Peyer's patch (tissue), 4 donors: Measurements from ENCODE around the gene ROR1. TPM values are rescaled to one million over a fixed set of nuclear protein-coding genes. Genes with fewer than 3 reads are reported as not detected.

Experiments
- DNase-seq, 3 donors: peaks; one replicate each; pipeline ENCODE4 v3.0.0-alpha.2; 2017 to 2019
- H3K27ac ChIP-seq, 4 donors: fragments of 200-600 bp; sonication (generic); one replicate each; pipeline ENCODE4 v1.5.1; 2016 to 2019
- H3K27me3 ChIP-seq, 2 donors: fragments of 200-600 bp; sonication (generic); one replicate each; pipeline ENCODE4 v1.5.1; 2019
- H3K36me3 ChIP-seq, 3 donors: fragments of 200-600 bp; sonication (generic); one replicate each; pipeline ENCODE4 v1.5.1; 2016 to 2019
- H3K4me1 ChIP-seq, 4 donors: fragments of 200-600 bp; sonication (generic); one replicate each; pipeline ENCODE4 v1.5.1; 2016 to 2019
- H3K4me3 ChIP-seq, 4 donors: fragments of 200-600 bp; sonication (generic); 1 replicate in 3 of 4; 2 replicates in 1 of 4; pipeline ENCODE4 v1.5.1; 2016 to 2019; ENCODE audit warnings: mild to moderate bottlenecking in 1 of 4
- H3K9me3 ChIP-seq, 4 donors: fragments of 200-600 bp; sonication (generic); one replicate each; pipeline ENCODE4 v1.5.1; 2016 to 2019; ENCODE audit warnings: mild to moderate bottlenecking in 1 of 4
- POLR2A ChIP-seq, 2 donors: fragments of 450-650 bp; IDR thresholded peaks; one replicate each; pipeline ENCODE4 v1.5.1; 2017; ENCODE audit warnings: antibody characterized with exemption in 2 of 2, mild to moderate bottlenecking in 2 of 2, moderate library complexity in 2 of 2
- total RNA-seq, 4 donors: library from RNA; depleted of rRNA; stranded (reverse); fragments of >200 nt; gene quantifications; one replicate each; pipeline ENCODE4 v1.1.0, GENCODE V29; 2016
- TF ChIP-seq, protein P1 (sequence below), 6 experiments: fragments of 450-650 bp in 4 of 6; fragments of 200-600 bp in 2 of 6; sonication (generic) in 1 of 6; IDR thresholded peaks; one replicate each; pipeline ENCODE4 v1.5.1; 2017 to 2019; ENCODE audit warnings: antibody characterized with exemption in 6 of 6, mild to moderate bottlenecking in 3 of 6, moderate library complexity in 1 of 6

Gene ROR1
- total RNA-seq, 4 donors from 2014 or later, result 1.2 to 7.4 (median 4.7) TPM

DNA sequence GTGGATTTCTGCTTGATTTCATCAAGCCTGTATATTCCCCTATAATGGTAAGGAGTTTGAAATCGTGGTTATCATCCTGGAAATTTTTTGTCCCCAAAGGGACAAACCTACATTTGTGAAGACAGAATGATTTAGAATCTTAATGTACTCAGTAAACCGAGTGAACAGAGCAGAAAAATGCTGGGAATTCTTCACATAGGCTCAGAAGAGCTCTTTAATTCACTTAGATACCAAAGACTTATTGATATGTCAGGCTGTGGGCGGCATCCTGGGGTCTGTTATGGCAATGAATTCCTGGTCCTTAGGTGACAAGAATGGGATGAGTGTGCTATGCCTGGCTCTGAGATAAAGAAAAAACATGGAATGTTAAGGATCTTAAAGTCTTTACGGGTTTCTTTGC is 74.9 kb downstream of the ROR1 start:
- Histone ChIP-seq H3K36me3 (no peaks in the 10 kb centered on the region), H3K27me3 (no peaks in the 10 kb centered on the region), H3K4me3 (no peak overlapping the region), H3K27ac (no peak overlapping the region), H3K9me3 (no peaks in the 10 kb centered on the region), H3K4me1 (no peaks in the 10 kb centered on the region)
- DNase-seq, result no peak
- no peak for TF ChIP-seq POLR2A (IDR thresholded peaks at IDR 0.05)
- TF ChIP-seq, protein P1, sequence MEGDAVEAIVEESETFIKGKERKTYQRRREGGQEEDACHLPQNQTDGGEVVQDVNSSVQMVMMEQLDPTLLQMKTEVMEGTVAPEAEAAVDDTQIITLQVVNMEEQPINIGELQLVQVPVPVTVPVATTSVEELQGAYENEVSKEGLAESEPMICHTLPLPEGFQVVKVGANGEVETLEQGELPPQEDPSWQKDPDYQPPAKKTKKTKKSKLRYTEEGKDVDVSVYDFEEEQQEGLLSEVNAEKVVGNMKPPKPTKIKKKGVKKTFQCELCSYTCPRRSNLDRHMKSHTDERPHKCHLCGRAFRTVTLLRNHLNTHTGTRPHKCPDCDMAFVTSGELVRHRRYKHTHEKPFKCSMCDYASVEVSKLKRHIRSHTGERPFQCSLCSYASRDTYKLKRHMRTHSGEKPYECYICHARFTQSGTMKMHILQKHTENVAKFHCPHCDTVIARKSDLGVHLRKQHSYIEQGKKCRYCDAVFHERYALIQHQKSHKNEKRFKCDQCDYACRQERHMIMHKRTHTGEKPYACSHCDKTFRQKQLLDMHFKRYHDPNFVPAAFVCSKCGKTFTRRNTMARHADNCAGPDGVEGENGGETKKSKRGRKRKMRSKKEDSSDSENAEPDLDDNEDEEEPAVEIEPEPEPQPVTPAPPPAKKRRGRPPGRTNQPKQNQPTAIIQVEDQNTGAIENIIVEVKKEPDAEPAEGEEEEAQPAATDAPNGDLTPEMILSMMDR (IDR thresholded peaks at IDR 0.05), result no peak

DNA sequence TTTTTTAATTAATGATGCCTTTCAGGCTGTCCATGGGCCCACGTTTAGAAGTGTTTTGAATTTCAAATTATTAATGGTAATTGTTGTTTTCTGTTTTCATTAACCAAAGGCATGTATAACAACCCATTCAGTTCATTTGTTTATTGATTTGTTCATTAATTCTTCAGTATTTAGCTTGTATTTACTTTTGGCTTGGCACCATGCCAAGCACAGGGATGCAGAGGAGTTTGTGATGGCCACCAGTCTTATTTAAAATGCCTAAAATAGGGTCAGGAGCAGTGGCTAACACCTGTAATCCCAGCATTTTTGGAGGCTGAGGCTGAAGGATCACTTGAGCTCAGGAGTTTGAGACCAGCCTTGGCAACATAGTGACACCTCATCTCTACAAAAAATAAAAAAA is 75.3 kb downstream of the ROR1 start:
- H3K4me1 ChIP-seq, result no peaks in the 10 kb centered on the region
- no peaks in the 10 kb centered on the region for H3K27me3 ChIP-seq
- no peak overlapping the region for H3K27ac ChIP-seq
- no peak overlapping the region for H3K4me3 ChIP-seq
- TF ChIP-seq, protein P1 (IDR thresholded peaks at IDR 0.05), result no peak
- no peak for TF ChIP-seq POLR2A (IDR thresholded peaks at IDR 0.05)
- no peak for DNase-seq
- H3K9me3 ChIP-seq, result no peaks in the 10 kb centered on the region
- H3K36me3 ChIP-seq, result no peaks in the 10 kb centered on the region

DNA sequence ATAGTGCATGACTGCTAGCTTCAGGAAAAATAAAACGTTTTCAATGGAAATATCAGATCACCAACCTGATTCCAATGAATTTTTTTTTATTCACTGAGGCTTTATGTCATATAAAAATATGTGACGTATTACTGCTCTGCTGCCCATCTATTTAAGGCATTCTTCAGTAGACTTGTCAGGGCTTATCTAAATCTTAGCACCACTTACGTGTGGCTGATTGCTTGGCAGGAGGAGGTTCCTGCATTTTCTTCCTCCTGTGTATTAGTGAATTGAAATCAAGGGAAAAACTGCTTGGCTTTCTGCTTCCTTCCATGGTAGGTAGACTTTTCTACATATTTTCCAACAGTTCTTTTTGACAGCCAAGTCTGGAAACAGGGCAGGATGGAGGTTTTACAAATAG is 80.3 kb downstream of the ROR1 start:
- H3K27ac ChIP-seq, result no peak overlapping the region
- H3K9me3 ChIP-seq, result no peaks in the 10 kb centered on the region
- H3K27me3 ChIP-seq, result no peaks in the 10 kb centered on the region
- no peak for DNase-seq
- TF ChIP-seq, protein P1 (IDR thresholded peaks at IDR 0.05), result no peak
- TF ChIP-seq POLR2A (IDR thresholded peaks at IDR 0.05), result no peak
- no peak overlapping the region for H3K4me3 ChIP-seq
- H3K4me1 ChIP-seq, result no peaks in the 10 kb centered on the region
- no peaks in the 10 kb centered on the region for H3K36me3 ChIP-seq

DNA sequence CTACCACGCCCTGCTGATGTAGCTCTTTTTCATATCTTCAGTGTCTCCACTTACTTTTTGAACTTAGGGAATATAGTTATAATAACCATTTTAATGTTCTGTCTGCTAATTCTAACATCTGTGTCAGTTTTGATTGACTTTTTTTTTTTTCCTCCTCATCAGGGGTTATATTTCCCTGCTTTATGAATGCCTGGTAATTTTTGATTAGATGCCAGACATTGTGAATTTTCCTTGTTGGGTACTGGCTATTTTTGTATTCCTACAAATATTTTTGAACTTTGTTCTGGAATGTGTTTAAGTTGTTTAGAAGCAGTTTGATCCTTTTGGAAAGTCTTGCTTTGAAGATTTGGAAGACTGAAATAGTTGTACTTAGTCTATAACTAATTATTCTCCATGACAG is 82.1 kb downstream of the ROR1 start:
- H3K4me1 ChIP-seq, result no peaks in the 10 kb centered on the region
- no peak for TF ChIP-seq POLR2A (IDR thresholded peaks at IDR 0.05)
- TF ChIP-seq, protein P1 (IDR thresholded peaks at IDR 0.05), result no peak
- H3K36me3 ChIP-seq, result no peaks in the 10 kb centered on the region
- no peaks in the 10 kb centered on the region for H3K27me3 ChIP-seq
- H3K4me3 ChIP-seq, result no peak overlapping the region
- DNase-seq, result no peak
- no peaks in the 10 kb centered on the region for H3K9me3 ChIP-seq
- no peak overlapping the region for H3K27ac ChIP-seq

DNA sequence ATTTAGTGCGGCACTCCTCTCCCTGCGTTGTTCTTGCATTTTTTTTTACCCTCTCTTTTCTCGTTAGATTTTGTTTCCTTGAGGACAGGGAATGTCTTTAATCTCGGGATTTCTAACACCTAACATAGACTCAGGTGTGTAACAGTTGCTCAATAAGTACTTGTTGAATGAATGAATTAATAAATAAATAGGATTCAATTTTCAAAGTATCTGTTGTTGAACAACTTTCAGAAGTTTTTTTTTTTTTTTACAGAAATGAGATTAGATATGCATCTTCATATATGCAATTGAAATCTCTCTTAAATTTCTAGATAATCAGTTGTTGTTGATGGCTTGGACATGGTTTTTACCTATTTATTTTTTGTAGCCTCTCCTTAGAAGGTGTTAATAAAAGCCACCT is 83.1 kb downstream of the ROR1 start:
- no peaks in the 10 kb centered on the region for H3K9me3 ChIP-seq
- no peak overlapping the region for H3K4me3 ChIP-seq
- no peaks in the 10 kb centered on the region for H3K4me1 ChIP-seq
- no peak for DNase-seq
- TF ChIP-seq POLR2A (IDR thresholded peaks at IDR 0.05), result no peak
- TF ChIP-seq, protein P1 (IDR thresholded peaks at IDR 0.05), result no peak
- no peaks in the 10 kb centered on the region for H3K27me3 ChIP-seq
- H3K36me3 ChIP-seq, result no peaks in the 10 kb centered on the region
- H3K27ac ChIP-seq, result no peak overlapping the region

DNA sequence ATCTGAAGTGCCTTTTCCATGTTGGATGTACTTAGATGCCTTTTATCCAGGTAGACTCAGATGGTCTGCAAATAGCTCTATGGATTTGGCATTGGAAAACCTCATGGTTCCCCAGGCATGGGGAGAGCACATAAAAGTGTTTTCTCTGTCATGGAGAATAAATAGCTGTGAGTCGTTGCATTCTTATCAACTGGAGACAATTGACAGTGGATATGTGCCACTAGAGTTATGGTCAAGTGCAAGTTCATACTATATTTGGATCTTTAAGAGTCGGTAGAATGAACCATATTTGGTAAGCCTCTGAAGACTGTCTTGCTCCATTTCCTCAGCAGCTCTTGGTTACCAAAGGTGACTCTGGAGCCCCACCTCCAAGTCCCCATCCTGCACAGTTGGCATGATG is 83.7 kb downstream of the ROR1 start:
- no peaks in the 10 kb centered on the region for H3K9me3 ChIP-seq
- no peaks in the 10 kb centered on the region for H3K36me3 ChIP-seq
- no peak overlapping the region for H3K27ac ChIP-seq
- TF ChIP-seq, protein P1 (IDR thresholded peaks at IDR 0.05), result no peak
- no peak for TF ChIP-seq POLR2A (IDR thresholded peaks at IDR 0.05)
- no peak overlapping the region for H3K4me3 ChIP-seq
- no peak for DNase-seq
- no peaks in the 10 kb centered on the region for H3K27me3 ChIP-seq
- no peaks in the 10 kb centered on the region for H3K4me1 ChIP-seq
